Esophagus squamous epithelium (tissue), 4 donors: ENCODE measurements around the gene SCIMP.

Source experiments
- CTCF ChIP-seq, 6 experiments: fragments of 450-650 bp in 4 of 6; fragments of 200-600 bp in 2 of 6; sonication (generic) in 2 of 6; IDR thresholded peaks; one replicate each; pipeline ENCODE4 v1.5.1; 2016 to 2019; ENCODE audit warnings: antibody characterized with exemption in 6 of 6, mild to moderate bottlenecking in 4 of 6, moderate library complexity in 4 of 6
- POLR2A ChIP-seq, 4 donors: fragments of 450-650 bp; IDR thresholded peaks; one replicate each; pipeline ENCODE4 v1.6.1; 2017; ENCODE audit warnings: antibody characterized with exemption in 4 of 4, mild to moderate bottlenecking in 4 of 4, moderate library complexity in 3 of 4

GRCh38 chr17:5210091-5210490 lies 24.6 kb downstream of the SCIMP start:
- no peak for TF ChIP-seq CTCF (IDR thresholded peaks at IDR 0.05)
- no peak for TF ChIP-seq POLR2A (IDR thresholded peaks at IDR 0.05)
